Endodermal cell (in vitro differentiated cells): ENCODE results near the gene IL31. TPM values are rescaled to one million over a fixed set of nuclear protein-coding genes. Genes with fewer than 3 reads are reported as not detected.

Source experiments
- DNase-seq: peaks from one replicate; pipeline ENCODE4 v3.0.0-alpha.2; 2017
- H3K27ac ChIP-seq: 2 replicates; pipeline ENCODE4 v1.5.1; 2013; ENCODE audit warnings: mild to moderate bottlenecking, low read depth, low read length, moderate library complexity
- H3K27me3 ChIP-seq: 2 replicates; pipeline ENCODE4 v1.6.1; 2013; ENCODE audit warnings: mild to moderate bottlenecking, low read length, moderate library complexity; ENCODE audit not compliant: insufficient read depth, control insufficient read depth, poor library complexity, severe bottlenecking
- H3K36me3 ChIP-seq: 2 replicates; pipeline ENCODE4 v1.7.0; 2013; ENCODE audit warnings: mild to moderate bottlenecking, low read length, moderate library complexity; ENCODE audit not compliant: control insufficient read depth, insufficient read depth
- H3K4me1 ChIP-seq: one replicate; pipeline ENCODE4 v1.7.0; 2013; ENCODE audit warnings: low read length; ENCODE audit not compliant: control insufficient read depth, insufficient read depth
- H3K4me3 ChIP-seq: 2 replicates; pipeline ENCODE4 v1.5.1; 2013; ENCODE audit warnings: mild to moderate bottlenecking, low read length, moderate library complexity
- H3K9ac ChIP-seq: 2 replicates; pipeline ENCODE4 v1.6.1; 2013; ENCODE audit warnings: mild to moderate bottlenecking, low read length, moderate library complexity; ENCODE audit not compliant: poor library complexity, severe bottlenecking; ENCODE audit errors: extremely low read depth
- H3K9me3 ChIP-seq: 2 replicates; pipeline ENCODE4 v1.6.1; 2013; ENCODE audit warnings: mild to moderate bottlenecking, low read length, moderate library complexity; ENCODE audit not compliant: control insufficient read depth
- H3K27ac Mint-ChIP-seq: 2 replicates; pipeline ENCODE4 v1.8.0; 2020; ENCODE audit warnings: mixed read lengths
- H3K27me3 Mint-ChIP-seq: 2 replicates; pipeline ENCODE4 v1.8.0; 2021; ENCODE audit warnings: mild to moderate bottlenecking, mixed read lengths; ENCODE audit not compliant: insufficient read depth
- H3K36me3 Mint-ChIP-seq: 2 replicates; pipeline ENCODE4 v1.8.0; 2020; ENCODE audit warnings: low read depth, mixed read lengths
- H3K4me1 Mint-ChIP-seq: 2 replicates; pipeline ENCODE4 v1.8.0; 2020; ENCODE audit warnings: mixed read lengths
- H3K4me3 Mint-ChIP-seq: 2 replicates; pipeline ENCODE4 v1.8.0; 2020; ENCODE audit warnings: mild to moderate bottlenecking, moderate library complexity, mixed read lengths
- H3K9me3 Mint-ChIP-seq: 2 replicates; pipeline ENCODE4 v1.8.0; 2020; ENCODE audit warnings: mild to moderate bottlenecking, mixed read lengths
- CTCF ChIP-seq: fragments of 200-600 bp; sonication (generic); conservative IDR thresholded peaks from 2 replicates; pipeline ENCODE4 v1.5.0; 2021; ENCODE audit warnings: antibody characterized with exemption, mild to moderate bottlenecking
- WGBS, 2 experiments: methylation state at CpG; one replicate each; pipeline versions ENCODE4 v1.1.5 to v1.1.7; 2013; ENCODE audit warnings: missing lambda C conversion rate in 2 of 2, mixed read lengths in 1 of 2; ENCODE audit not compliant: insufficient coverage in 1 of 2, insufficient read length in 1 of 2; 5-methylcytosine and 5-hydroxymethylcytosine counted together
- total RNA-seq, 2 donors: library from RNA; stranded (reverse); fragmentation: NEBNext Ultra II Directional in 1 of 2; extraction: Animal tissue kit (Norgen Biotek cat#: 25700) in 1 of 2; gene quantifications; 2 replicates in 1 of 2; 3 replicates in 1 of 2; pipeline ENCODE4 v1.2.1, GENCODE V29; 2021

IL31 gene
- total RNA-seq, 2 donors from 2014 or later, result not detected

- Histone ChIP-seq H3K4me3 (no peak overlapping the region), H3K27ac (no peak overlapping the region), H3K36me3 (peaks cover 42% of the 10 kb centered on the region), H3K27me3 (peaks cover 17% of the 10 kb centered on the region), H3K9ac (no peak overlapping the region), H3K4me1 (no peaks in the 10 kb centered on the region), H3K9me3 (no peaks in the 10 kb centered on the region)
- peaks cover 5% of the 10 kb centered on the region for H3K4me1 Mint-ChIP-seq
- no peaks in the 10 kb centered on the region for H3K9me3 Mint-ChIP-seq
- peaks cover 45% of the 10 kb centered on the region for H3K27me3 Mint-ChIP-seq
- TF ChIP-seq CTCF, result no peak
- WGBS, 2 experiments, result 90 to 94% methylated on average over 26 to 27 of the region's 27 CpGs
- no peak overlapping the region for H3K27ac Mint-ChIP-seq
- peak; percentile 68 for DNase-seq
- peaks cover 30% of the 10 kb centered on the region for H3K36me3 Mint-ChIP-seq
- no peak overlapping the region for H3K4me3 Mint-ChIP-seq
These were observed 32.3 kb upstream of the IL31 start for GRCh38 chr12:122206111-122206881.

GRCh38 chr12:122205053-122205925 is 31.3 kb upstream of the IL31 start:
- Mint-ChIP-seq H3K4me1 (peaks cover 5% of the 10 kb centered on the region), H3K4me3 (peak overlapping the region; percentile 58), H3K36me3 (peaks cover 24% of the 10 kb centered on the region), H3K27ac (no peak overlapping the region), H3K9me3 (no peaks in the 10 kb centered on the region), H3K27me3 (peaks cover 51% of the 10 kb centered on the region)
- H3K4me3 ChIP-seq, result peak overlapping the region; percentile 75
- H3K27me3 ChIP-seq, result peaks cover 17% of the 10 kb centered on the region
- H3K27ac ChIP-seq, result no peak overlapping the region
- peak; percentile 77 for DNase-seq
- WGBS, 2 experiments, result 69 to 77% methylated on average over 18 to 23 of the region's 23 CpGs
- peaks cover 33% of the 10 kb centered on the region for H3K36me3 ChIP-seq
- no peaks in the 10 kb centered on the region for H3K9me3 ChIP-seq
- peak overlapping the region; percentile 15 for H3K9ac ChIP-seq
- H3K4me1 ChIP-seq, result no peaks in the 10 kb centered on the region
- no peak for TF ChIP-seq CTCF

GRCh38 chr12:122204167-122205052 is 30.4 kb upstream of the IL31 start:
- Histone ChIP-seq H3K36me3 (peaks cover 24% of the 10 kb centered on the region), H3K9ac (peak overlapping the region; percentile 16), H3K4me3 (peak overlapping the region; percentile 75), H3K27me3 (peaks cover 17% of the 10 kb centered on the region), H3K9me3 (no peaks in the 10 kb centered on the region), H3K4me1 (no peaks in the 10 kb centered on the region), H3K27ac (no peak overlapping the region)
- Mint-ChIP-seq H3K9me3 (no peaks in the 10 kb centered on the region), H3K4me1 (peaks cover 5% of the 10 kb centered on the region), H3K4me3 (peak overlapping the region; percentile 58), H3K36me3 (peaks cover 17% of the 10 kb centered on the region), H3K27me3 (peaks cover 59% of the 10 kb centered on the region), H3K27ac (no peak overlapping the region)
- TF ChIP-seq CTCF, result no peak
- DNase-seq, result peak; percentile 83
- WGBS, 2 experiments, result 10 to 14% methylated on average over 48 to 71 of the region's 71 CpGs
